ENCODE results near the gene SLC22A6. TPM values are rescaled to one million over a fixed set of nuclear protein-coding genes. Genes with fewer than 3 reads are reported as not detected.

The SLC22A6 gene
- total RNA-seq, 1 experiment from 2014 or later = not detected

GRCh38 chr11:62959422-62959980 lies 25.3 kb downstream of the SLC22A6 start (continued):
- TF ChIP-seq NR3C1 (CRISPR knock-in tag; conservative IDR thresholded peaks at IDR 0.05; ENCODE audit: low read depth) = no peak

GRCh38 chr11:62958547-62959421 lies 26.0 kb downstream of the SLC22A6 start:
- H3K27me3 Mint-ChIP-seq (ENCODE audit: low read depth) = no peaks in the 10 kb centered on the region; the same call in none of the 2 replicates
- H3K4me1 Mint-ChIP-seq = peaks cover 8% of the 10 kb centered on the region
- ChIA-PET CTCF (interaction anchor here (3.6 to 3.7 kb wide), 2 partner anchors 16 to 53 kb away, joined by 13 to 19 read pairs; no protein-coding TSS in a partner anchor), POLR2A (no interaction called here)
- DNase-seq (ENCODE audit: low spot score) = no peak
- no peak overlapping the region for H3K27ac Mint-ChIP-seq
- no peaks in the 10 kb centered on the region for H3K9me3 Mint-ChIP-seq
- no peak overlapping the region for H3K4me3 Mint-ChIP-seq
- H3K36me3 Mint-ChIP-seq = no peaks in the 10 kb centered on the region
- no peak for ATAC-seq
- no peak for TF ChIP-seq SOX15 (CRISPR knock-in tag; IDR thresholded peaks at IDR 0.05)
- TF ChIP-seq AFF4 (CRISPR knock-in tag; IDR thresholded peaks at IDR 0.05; ENCODE audit: borderline replicate concordance) = no peak
- TF ChIP-seq RELA (CRISPR knock-in tag; IDR thresholded peaks at IDR 0.05; ENCODE audit: borderline replicate concordance) = no peak
- no peak for TF ChIP-seq HMGXB4 (CRISPR knock-in tag; IDR thresholded peaks at IDR 0.05)
- TF ChIP-seq ZNF396 (CRISPR knock-in tag; IDR thresholded peaks at IDR 0.05; ENCODE audit: borderline replicate concordance) = no peak
- TF ChIP-seq NR2C2 (CRISPR knock-in tag; IDR thresholded peaks at IDR 0.05) = no peak
- no peak for TF ChIP-seq HMGA2 (CRISPR knock-in tag; IDR thresholded peaks at IDR 0.05)
- TF ChIP-seq ARID4B (CRISPR knock-in tag; IDR thresholded peaks at IDR 0.05; ENCODE audit: borderline replicate concordance) = no peak
- no peak for TF ChIP-seq ZBTB43 (CRISPR knock-in tag; IDR thresholded peaks at IDR 0.05)
- TF ChIP-seq SMAD3 (CRISPR knock-in tag; IDR thresholded peaks at IDR 0.05; ENCODE audit: borderline replicate concordance) = no peak
- no peak for TF ChIP-seq CREM (CRISPR knock-in tag; IDR thresholded peaks at IDR 0.05)
- TF ChIP-seq ZBTB21 (CRISPR knock-in tag; IDR thresholded peaks at IDR 0.05; ENCODE audit: borderline replicate concordance) = no peak
- no peak for TF ChIP-seq NR3C1 (CRISPR knock-in tag; conservative IDR thresholded peaks at IDR 0.05; ENCODE audit: low read depth)
- no peak for TF ChIP-seq PRDM15 (CRISPR knock-in tag; IDR thresholded peaks at IDR 0.05)
- TF ChIP-seq E2F5 (CRISPR knock-in tag; IDR thresholded peaks at IDR 0.05) = no peak
